Cardiac muscle cell (in vitro differentiated cells and primary cell): Measurements from ENCODE around the gene FPR2. TPM values are rescaled to one million over a fixed set of nuclear protein-coding genes. Genes with fewer than 3 reads are reported as not detected.
"Not testable (repeated sequence)": the region's sequence is repeated elsewhere in the genome, so short reads cannot be mapped to it uniquely, and the experiment has no call there.

Experiments
- DNase-seq, 2 donors: peaks; one replicate each; pipeline versions ENCODE4 v3.0.0 to v3.0.0-alpha.2; 2010 to 2017; ENCODE audit warnings: low read depth in 1 of 2, low spot score in 1 of 2
- H3K27ac ChIP-seq: fragments of 200-600 bp; sonication (generic); 2 replicates; pipeline ENCODE4 v1.5.1; 2016
- H3K27me3 ChIP-seq: fragments of 200-600 bp; sonication (generic); 2 replicates; pipeline ENCODE4 v1.6.0; 2016; ENCODE audit warnings: control low read depth
- H3K36me3 ChIP-seq: fragments of 200-600 bp; sonication (generic); 2 replicates; pipeline ENCODE4 v1.5.1; 2016; ENCODE audit warnings: control low read depth
- H3K4me1 ChIP-seq: fragments of 200-600 bp; sonication (generic); 2 replicates; pipeline ENCODE4 v1.8.1; 2017; ENCODE audit warnings: low read depth, mild to moderate bottlenecking, mixed run types
- H3K4me3 ChIP-seq: fragments of 200-600 bp; sonication (generic); 2 replicates; pipeline ENCODE4 v1.5.1; 2016; ENCODE audit warnings: mild to moderate bottlenecking
- H3K9me3 ChIP-seq: fragments of 200-600 bp; sonication (generic); 2 replicates; pipeline ENCODE4 v1.5.1; 2017; ENCODE audit warnings: low read depth, mild to moderate bottlenecking, control low read depth
- CTCF ChIP-seq: IDR thresholded peaks from 2 replicates; pipeline ENCODE4 v1.5.1; 2012; ENCODE audit warnings: low read depth, mild to moderate bottlenecking, low read length
- polyA plus RNA-seq: library from polyadenylated mRNA; unstranded; fragments of >200 nt; fragmentation: Nextera tagmentation; extraction: Ambion mirVana; gene quantifications from 2 replicates; pipeline ENCODE4 v1.2.1, GENCODE V29; 2016
- total RNA-seq: library from RNA; depleted of rRNA; stranded (reverse); fragments of >200 nt; gene quantifications from 2 replicates; pipeline ENCODE4 v1.2.3, GENCODE V29; 2016

Gene FPR2
- total and polyA plus RNA-seq, 2 experiments from 2014 or later: not detected

GRCh38 chr19:51735759-51736449 lies 25.1 kb upstream of the FPR2 start:
- H3K27ac ChIP-seq: no peak overlapping the region
- no peaks in the 10 kb centered on the region for H3K4me1 ChIP-seq
- peak in 1 of 2 donors; percentile 97 for DNase-seq

GRCh38 chr19:51737389-51737788 lies 23.6 kb upstream of the FPR2 start:
- Histone ChIP-seq H3K4me3 (no peak overlapping the region), H3K27ac (no peak overlapping the region), H3K36me3 (no peaks in the 10 kb centered on the region), H3K4me1 (no peaks in the 10 kb centered on the region), H3K27me3 (no peaks in the 10 kb centered on the region), H3K9me3 (no peaks in the 10 kb centered on the region)
- no peak for DNase-seq
- TF ChIP-seq CTCF: no peak

More at GRCh38 chr19:51735759-51736449, 25.1 kb upstream of the FPR2 start:
- Histone ChIP-seq H3K9me3 (no peaks in the 10 kb centered on the region), H3K27me3 (no peaks in the 10 kb centered on the region), H3K36me3 (no peaks in the 10 kb centered on the region), H3K4me3 (no peak overlapping the region)
- no peak for TF ChIP-seq CTCF

GRCh38 chr19:51737924-51738323 lies 23.1 kb upstream of the FPR2 start:
- DNase-seq: no peak

GRCh38 chr19:51738523-51738922 lies 22.5 kb upstream of the FPR2 start:
- H3K9me3 ChIP-seq, H3K4me3 ChIP-seq, H3K36me3 ChIP-seq, H3K27me3 ChIP-seq, H3K27ac ChIP-seq, H3K4me1 ChIP-seq, DNase-seq: not testable (repeated sequence)

More at GRCh38 chr19:51737924-51738323, 23.1 kb upstream of the FPR2 start:
- H3K27ac ChIP-seq: no peak overlapping the region
- no peaks in the 10 kb centered on the region for H3K4me1 ChIP-seq
- H3K4me3 ChIP-seq: no peak overlapping the region
- TF ChIP-seq CTCF: no peak
- H3K36me3 ChIP-seq: no peaks in the 10 kb centered on the region
- no peaks in the 10 kb centered on the region for H3K9me3 ChIP-seq
- H3K27me3 ChIP-seq: no peaks in the 10 kb centered on the region

- Histone ChIP-seq H3K27me3 (no peaks in the 10 kb centered on the region), H3K27ac (no peak overlapping the region), H3K4me3 (no peak overlapping the region), H3K36me3 (no peaks in the 10 kb centered on the region), H3K9me3 (no peaks in the 10 kb centered on the region), H3K4me1 (no peaks in the 10 kb centered on the region)
- no peak for DNase-seq
- TF ChIP-seq CTCF: no peak
These were observed 21.3 kb upstream of the FPR2 start for GRCh38 chr19:51739466-51740213.

GRCh38 chr19:51740356-51740755 lies 20.6 kb upstream of the FPR2 start:
- H3K4me1 ChIP-seq: no peaks in the 10 kb centered on the region
- no peak for DNase-seq
- H3K36me3 ChIP-seq: no peaks in the 10 kb centered on the region
- TF ChIP-seq CTCF: no peak
- no peak overlapping the region for H3K4me3 ChIP-seq
- no peaks in the 10 kb centered on the region for H3K27me3 ChIP-seq
- H3K9me3 ChIP-seq: no peaks in the 10 kb centered on the region
- H3K27ac ChIP-seq: no peak overlapping the region
